Right forelimb (tissue), 1 donor: ENCODE measurements around the gene DPYSL3.
A peak's percentile ranks its signal among the peaks of the same experiment; 100 is the strongest.

Source experiments
- DNase-seq: peaks from one replicate; pipeline ENCODE4 v3.0.0-alpha.2; 2018

Gene DPYSL3

GRCh38 chr5:147512659-147513379 is 3.0 kb upstream of the DPYSL3 start:
- DNase-seq = no peak

- DNase-seq = no peak
Observed at GRCh38 chr5:147510885-147511284, 1.0 kb upstream of the DPYSL3 start.

- peak; percentile 75 for DNase-seq
Observed at GRCh38 chr5:147509041-147509709, 693 bp downstream of the DPYSL3 start.

GRCh38 chr5:147508711-147509040 is 1.2 kb downstream of the DPYSL3 start:
- no peak for DNase-seq

- DNase-seq = no peak
Observed at GRCh38 chr5:147507480-147508126, 2.3 kb downstream of the DPYSL3 start.

- no peak for DNase-seq
Observed at GRCh38 chr5:147504535-147504934, 5.3 kb downstream of the DPYSL3 start.

- DNase-seq = no peak
Observed at GRCh38 chr5:147504011-147504410, 5.9 kb downstream of the DPYSL3 start.

- DNase-seq = no peak
Observed at GRCh38 chr5:147490989-147491388, 18.9 kb downstream of the DPYSL3 start.

GRCh38 chr5:147487031-147487750 is 22.7 kb downstream of the DPYSL3 start:
- no peak for DNase-seq

GRCh38 chr5:147485814-147486213 is 24.1 kb downstream of the DPYSL3 start:
- DNase-seq = no peak

GRCh38 chr5:147485046-147485445 is 24.8 kb downstream of the DPYSL3 start:
- no peak for DNase-seq

GRCh38 chr5:147484708-147485020 is 25.2 kb downstream of the DPYSL3 start:
- DNase-seq = no peak

GRCh38 chr5:147483961-147484707 is 25.7 kb downstream of the DPYSL3 start:
- DNase-seq = peak; percentile 82

- no peak for DNase-seq
Observed at GRCh38 chr5:147483188-147483790, 26.6 kb downstream of the DPYSL3 start.

- DNase-seq = no peak
Observed at GRCh38 chr5:147482706-147483180, 27.1 kb downstream of the DPYSL3 start.

- DNase-seq = no peak
Observed at GRCh38 chr5:147481874-147482705, 27.8 kb downstream of the DPYSL3 start.

GRCh38 chr5:147481376-147481775 is 28.5 kb downstream of the DPYSL3 start:
- DNase-seq = no peak

- no peak for DNase-seq
Observed at GRCh38 chr5:147479949-147480348, 29.9 kb downstream of the DPYSL3 start.

GRCh38 chr5:147479444-147479843 is 30.4 kb downstream of the DPYSL3 start:
- DNase-seq = no peak

GRCh38 chr5:147474140-147474539 is 35.7 kb downstream of the DPYSL3 start:
- no peak for DNase-seq
